ENCODE results near the gene TADA3. TPM values are rescaled to one million over a fixed set of nuclear protein-coding genes. Genes with fewer than 3 reads are reported as not detected.

The TADA3 gene
- total and polyA plus RNA-seq, 9 of the 15 experiments (the other 6 are each of a cell fraction or from before 2014, with no cell fraction given): 4.1 to 110 (median 74.8) TPM

GRCh38 chr3:9749645-9750555 is 42.4 kb downstream of the TADA3 start, which contains the start of gene OGG1 (continued):
- TF ChIP-seq POLR2B (IDR thresholded peaks at IDR 0.05; ENCODE audit: low read depth, partially characterized antibody) (peak; percentile 74), RB1 (IDR thresholded peaks at IDR 0.05; ENCODE audit: low read depth) (peak; percentile 66), RBM17 (IDR thresholded peaks at IDR 0.05; ENCODE audit: borderline replicate concordance, low read depth, low read length) (no peak), SRSF3 (IDR thresholded peaks at IDR 0.05; ENCODE audit: insufficient read depth, low read length) (no peak), MXD1 (CRISPR knock-in tag; IDR thresholded peaks at IDR 0.05; ENCODE audit: borderline replicate concordance, poor library complexity, severe bottlenecking) (no peak), TEAD4 (IDR thresholded peaks at IDR 0.05; ENCODE audit: low read length) (peak; percentile 61), TEAD4 (CRISPR knock-in tag; IDR thresholded peaks at IDR 0.05; ENCODE audit: borderline replicate concordance) (no peak), SLC30A9 (CRISPR knock-in tag; IDR thresholded peaks at IDR 0.05) (no peak), HDAC1 (IDR thresholded peaks at IDR 0.05) (peak in 1 of 2 experiments; percentile 87; a peak in 2 of 4 replicates), U2AF1 (optimal IDR thresholded peaks at IDR 0.05; ENCODE audit: low read depth, low read length) (no peak), DMBX1 (CRISPR knock-in tag; IDR thresholded peaks at IDR 0.05; ENCODE audit: borderline replicate concordance) (no peak), NFATC3 (IDR thresholded peaks at IDR 0.05) (no peak), NCOA1 (IDR thresholded peaks at IDR 0.05; ENCODE audit: low read depth) (no peak), ZNF699 (CRISPR knock-in tag; IDR thresholded peaks at IDR 0.05; ENCODE audit: insufficient replicate concordance) (no peak), ZZZ3 (IDR thresholded peaks at IDR 0.05) (no peak), ELF4 (CRISPR knock-in tag; IDR thresholded peaks at IDR 0.05) (peak; percentile 56; the same call in 1 of the 2 replicates), PTTG1 (tag; IDR thresholded peaks at IDR 0.05; ENCODE audit: low read depth) (no peak), CHD4 (IDR thresholded peaks at IDR 0.05; ENCODE audit: insufficient read depth, insufficient replicate concordance, low read depth, low read length, poor library complexity, severe bottlenecking) (no peak), MCM2 (IDR thresholded peaks at IDR 0.05; ENCODE audit: low read depth) (no peak), ZNF146 (CRISPR knock-in tag; IDR thresholded peaks at IDR 0.05; ENCODE audit: unreplicated experiment) (no peak), ZNF57 (CRISPR knock-in tag; IDR thresholded peaks at IDR 0.05) (no peak)
- TF ChIP-seq, protein P1, sequence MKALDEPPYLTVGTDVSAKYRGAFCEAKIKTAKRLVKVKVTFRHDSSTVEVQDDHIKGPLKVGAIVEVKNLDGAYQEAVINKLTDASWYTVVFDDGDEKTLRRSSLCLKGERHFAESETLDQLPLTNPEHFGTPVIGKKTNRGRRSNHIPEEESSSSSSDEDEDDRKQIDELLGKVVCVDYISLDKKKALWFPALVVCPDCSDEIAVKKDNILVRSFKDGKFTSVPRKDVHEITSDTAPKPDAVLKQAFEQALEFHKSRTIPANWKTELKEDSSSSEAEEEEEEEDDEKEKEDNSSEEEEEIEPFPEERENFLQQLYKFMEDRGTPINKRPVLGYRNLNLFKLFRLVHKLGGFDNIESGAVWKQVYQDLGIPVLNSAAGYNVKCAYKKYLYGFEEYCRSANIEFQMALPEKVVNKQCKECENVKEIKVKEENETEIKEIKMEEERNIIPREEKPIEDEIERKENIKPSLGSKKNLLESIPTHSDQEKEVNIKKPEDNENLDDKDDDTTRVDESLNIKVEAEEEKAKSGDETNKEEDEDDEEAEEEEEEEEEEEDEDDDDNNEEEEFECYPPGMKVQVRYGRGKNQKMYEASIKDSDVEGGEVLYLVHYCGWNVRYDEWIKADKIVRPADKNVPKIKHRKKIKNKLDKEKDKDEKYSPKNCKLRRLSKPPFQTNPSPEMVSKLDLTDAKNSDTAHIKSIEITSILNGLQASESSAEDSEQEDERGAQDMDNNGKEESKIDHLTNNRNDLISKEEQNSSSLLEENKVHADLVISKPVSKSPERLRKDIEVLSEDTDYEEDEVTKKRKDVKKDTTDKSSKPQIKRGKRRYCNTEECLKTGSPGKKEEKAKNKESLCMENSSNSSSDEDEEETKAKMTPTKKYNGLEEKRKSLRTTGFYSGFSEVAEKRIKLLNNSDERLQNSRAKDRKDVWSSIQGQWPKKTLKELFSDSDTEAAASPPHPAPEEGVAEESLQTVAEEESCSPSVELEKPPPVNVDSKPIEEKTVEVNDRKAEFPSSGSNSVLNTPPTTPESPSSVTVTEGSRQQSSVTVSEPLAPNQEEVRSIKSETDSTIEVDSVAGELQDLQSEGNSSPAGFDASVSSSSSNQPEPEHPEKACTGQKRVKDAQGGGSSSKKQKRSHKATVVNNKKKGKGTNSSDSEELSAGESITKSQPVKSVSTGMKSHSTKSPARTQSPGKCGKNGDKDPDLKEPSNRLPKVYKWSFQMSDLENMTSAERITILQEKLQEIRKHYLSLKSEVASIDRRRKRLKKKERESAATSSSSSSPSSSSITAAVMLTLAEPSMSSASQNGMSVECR (CRISPR knock-in tag; IDR thresholded peaks at IDR 0.05): peak; percentile 90
- TF ChIP-seq, protein P2, sequence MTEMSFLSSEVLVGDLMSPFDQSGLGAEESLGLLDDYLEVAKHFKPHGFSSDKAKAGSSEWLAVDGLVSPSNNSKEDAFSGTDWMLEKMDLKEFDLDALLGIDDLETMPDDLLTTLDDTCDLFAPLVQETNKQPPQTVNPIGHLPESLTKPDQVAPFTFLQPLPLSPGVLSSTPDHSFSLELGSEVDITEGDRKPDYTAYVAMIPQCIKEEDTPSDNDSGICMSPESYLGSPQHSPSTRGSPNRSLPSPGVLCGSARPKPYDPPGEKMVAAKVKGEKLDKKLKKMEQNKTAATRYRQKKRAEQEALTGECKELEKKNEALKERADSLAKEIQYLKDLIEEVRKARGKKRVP (CRISPR knock-in tag; IDR thresholded peaks at IDR 0.05): no peak

Data from K562 (cell line).